ENCODE measurements around the gene AIMP1. TPM values are rescaled to one million over a fixed set of nuclear protein-coding genes. Genes with fewer than 3 reads are reported as not detected.

The AIMP1 gene
- total RNA-seq, 1 experiment from 2014 or later, result 52.5 TPM

- TF ChIP-seq ERG (CRISPR knock-in tag; IDR thresholded peaks at IDR 0.05) (no peak), IRF1 (CRISPR knock-in tag; IDR thresholded peaks at IDR 0.05) (no peak), AFF4 (CRISPR knock-in tag; IDR thresholded peaks at IDR 0.05; ENCODE audit: borderline replicate concordance) (no peak), ZBTB21 (CRISPR knock-in tag; IDR thresholded peaks at IDR 0.05; ENCODE audit: borderline replicate concordance) (no peak), GABPB1 (CRISPR knock-in tag; IDR thresholded peaks at IDR 0.05) (no peak)
Measured at GRCh38 chr4:106323119-106323518, 6.8 kb downstream of the AIMP1 start (continued).

- Mint-ChIP-seq H3K27me3 (ENCODE audit: low read depth) (no peaks in the 10 kb centered on the region), H3K4me3 (no peak overlapping the region), H3K4me1 (peaks cover 9% of the 10 kb centered on the region), H3K27ac (no peak overlapping the region), H3K36me3 (peaks cover 33% of the 10 kb centered on the region), H3K9me3 (peaks cover 2% of the 10 kb centered on the region; the same call in 1 of the 2 replicates)
- ChIA-PET CTCF (no interaction called here), POLR2A (no interaction called here)
- ATAC-seq (no peak), DNase-seq (ENCODE audit: low spot score) (no peak)
- TF ChIP-seq IRF1 (CRISPR knock-in tag; IDR thresholded peaks at IDR 0.05) (no peak), ZNF396 (CRISPR knock-in tag; IDR thresholded peaks at IDR 0.05; ENCODE audit: borderline replicate concordance) (no peak), IRF2 (CRISPR knock-in tag; IDR thresholded peaks at IDR 0.05; ENCODE audit: borderline replicate concordance, low read depth) (no peak), USF2 (CRISPR knock-in tag; IDR thresholded peaks at IDR 0.05) (no peak), ETV6 (CRISPR knock-in tag; IDR thresholded peaks at IDR 0.05) (no peak), PRDM15 (CRISPR knock-in tag; IDR thresholded peaks at IDR 0.05) (no peak), NFYB (CRISPR knock-in tag; conservative IDR thresholded peaks at IDR 0.05; ENCODE audit: low read depth) (no peak), CTCF (IDR thresholded peaks at IDR 0.05) (no peak), ZBTB43 (CRISPR knock-in tag; IDR thresholded peaks at IDR 0.05) (no peak), NFATC4 (CRISPR knock-in tag; IDR thresholded peaks at IDR 0.05) (no peak), TCF7 (CRISPR knock-in tag; IDR thresholded peaks at IDR 0.05; ENCODE audit: low read depth) (no peak), E2F4 (CRISPR knock-in tag; IDR thresholded peaks at IDR 0.05; ENCODE audit: borderline replicate concordance, low read depth) (no peak), NR2C2 (CRISPR knock-in tag; IDR thresholded peaks at IDR 0.05) (no peak), ZNF317 (CRISPR knock-in tag; IDR thresholded peaks at IDR 0.05; ENCODE audit: borderline replicate concordance, low read depth) (no peak), ELF4 (CRISPR knock-in tag; IDR thresholded peaks at IDR 0.05; ENCODE audit: low read depth) (no peak)
Measured at GRCh38 chr4:106325800-106326199, 9.4 kb downstream of the AIMP1 start.
